Mammary epithelial cell (primary cell): ENCODE data around the gene PRRC2B.

Source experiments
- CTCF ChIP-seq, 2 donors: IDR thresholded peaks in 1 of 2; conservative IDR thresholded peaks in 1 of 2; 2 replicates each; pipeline ENCODE4 v1.5.1; 2011 to 2012; ENCODE audit warnings: inconsistent platforms in 2 of 2, low read length in 2 of 2, mild to moderate bottlenecking in 2 of 2, control low read depth in 1 of 2, low read depth in 1 of 2; ENCODE audit not compliant: insufficient read depth in 1 of 2; ENCODE audit errors: extremely low read depth in 1 of 2
- EZH2 ChIP-seq: IDR thresholded peaks from 2 replicates; pipeline ENCODE4 v1.6.1; 2012; ENCODE audit warnings: low read length, inconsistent platforms, borderline replicate concordance

GRCh38 chr9:131410044-131410491 lies 16.2 kb downstream of the PRRC2B start:
- TF ChIP-seq CTCF (conservative IDR thresholded peaks at IDR 0.05 in 1 of 2, IDR thresholded peaks at IDR 0.05 in 1 of 2; ENCODE audit: extremely low read depth in 1 of 2, insufficient read depth in 1 of 2, low read depth in 1 of 2, low read length in 2 of 2) (no peak), EZH2 (no peak)
